GM12878 (cell line): ENCODE measurements around the gene AMHR2. TPM values are rescaled to one million over a fixed set of nuclear protein-coding genes. Genes with fewer than 3 reads are reported as not detected.

Experiments
- ATAC-seq: fragments of 200-7000 bp; cut with Tn5 transposase; 3 replicates; pipeline ENCODE4 v1.9.1; 2020; ENCODE audit warnings: mild to moderate bottlenecking, moderate library complexity
- BruUV-seq: library from RNA; stranded (reverse); fragments of 400-500 nt; replicated peaks from 2 replicates; lab custom pipeline; 2021; lab: Mats Ljungman, UMichigan
- CTCF ChIA-PET: fragments of 300-600 bp; sonication (Branson Sonifier 250); formaldehyde crosslinking; extraction: SDS; loops from one replicate; lab custom pipeline; 2021; ENCODE audit warnings: inconsistent platforms; lab: Yijun Ruan, JAX
- POLR2A ChIA-PET: fragments of 350-600 bp; formaldehyde crosslinking; extraction: SDS; loops from one replicate; lab custom pipeline; 2021; ENCODE audit warnings: inconsistent platforms; lab: Charles Lee
- RAD21 ChIA-PET: fragments of 300-600 bp; sonication (Branson Sonifier 250); formaldehyde crosslinking; loops from one replicate; lab custom pipeline; 2023; ENCODE audit warnings: antibody characterized with exemption; ENCODE audit not compliant: unreplicated experiment; lab: Charles Lee
- SMC1A ChIA-PET: fragments of 300-600 bp; sonication (Branson Sonifier 250); formaldehyde crosslinking; loops from one replicate; lab custom pipeline; 2023; ENCODE audit not compliant: unreplicated experiment, uncharacterized antibody; lab: Charles Lee
- DNase-seq: peaks from one replicate; pipeline ENCODE4 v3.0.0-alpha.2; 2011; ENCODE audit warnings: low read depth, low spot score
- FAIRE-seq: peaks from 3 replicates; lab custom pipeline; 2011; peaks lifted over from hg19 to GRCh38; lab: Jason Lieb, UNC
- H2AFZ ChIP-seq: 2 replicates; pipeline ENCODE4 v1.6.0; 2011; ENCODE audit warnings: low read depth, low read length, control low read depth; ENCODE audit not compliant: control insufficient read depth
- H3K27ac ChIP-seq: 2 replicates; pipeline ENCODE4 v1.5.1; 2011; ENCODE audit warnings: control low read depth; ENCODE audit not compliant: control insufficient read depth, insufficient read depth
- H3K27me3 ChIP-seq, 2 experiments: replicated peaks in 1 of 2; 2 replicates each; pipeline versions ENCODE4 v1.6.0 to v1.6.1; 2011; ENCODE audit warnings: low read length in 1 of 2; ENCODE audit not compliant: control insufficient read depth in 2 of 2, insufficient read depth in 2 of 2
- H3K36me3 ChIP-seq, 2 experiments: 2 replicates each; pipeline ENCODE4 v1.5.1; 2011; ENCODE audit warnings: low read length in 1 of 2; ENCODE audit not compliant: control insufficient read depth in 2 of 2, insufficient read depth in 2 of 2
- H3K4me1 ChIP-seq: 2 replicates; pipeline ENCODE4 v1.6.1; 2011; ENCODE audit warnings: mild to moderate bottlenecking, low read length, moderate library complexity, mixed read lengths; ENCODE audit not compliant: control insufficient read depth, insufficient read depth
- H3K4me2 ChIP-seq: 2 replicates; pipeline ENCODE4 v1.6.0; 2011; ENCODE audit warnings: control low read depth; ENCODE audit not compliant: control insufficient read depth, insufficient read depth
- H3K4me3 ChIP-seq: fragments of 200-600 bp; sonication (generic); 2 replicates; pipeline ENCODE4 v1.5.1; 2016
- H3K79me2 ChIP-seq: 2 replicates; pipeline ENCODE4 v1.6.0; 2011; ENCODE audit warnings: low read length; ENCODE audit not compliant: control insufficient read depth, insufficient read depth
- H3K9ac ChIP-seq: 2 replicates; pipeline ENCODE4 v1.8.0; 2011; ENCODE audit warnings: low read length, control low read depth, mixed read lengths; ENCODE audit not compliant: control insufficient read depth, insufficient read depth
- H3K9me3 ChIP-seq: replicated peaks from 3 replicates; pipeline ENCODE4 v1.5.1; 2011; ENCODE audit warnings: mild to moderate bottlenecking, low read length; ENCODE audit not compliant: control insufficient read depth, insufficient read depth
- H4K20me1 ChIP-seq: 2 replicates; pipeline ENCODE4 v1.6.0; 2011; ENCODE audit not compliant: control insufficient read depth, insufficient read depth
- BCL3 ChIP-seq: IDR thresholded peaks from 2 replicates; pipeline ENCODE4 v1.6.1; 2011; ENCODE audit warnings: borderline replicate concordance, low read depth, mild to moderate bottlenecking, moderate library complexity, low read length; ENCODE audit not compliant: insufficient read depth, poor library complexity, severe bottlenecking
- BRCA1 ChIP-seq: IDR thresholded peaks from 2 replicates; pipeline ENCODE4 v1.6.1; 2011; ENCODE audit warnings: low read depth, low read length, improper control_type of control experiment
- E2F4 ChIP-seq: IDR thresholded peaks from 2 replicates; pipeline ENCODE4 v1.6.1; 2012; ENCODE audit warnings: low read depth, low read length, improper control_type of control experiment
- KAT2A ChIP-seq: conservative IDR thresholded peaks from 2 replicates; pipeline ENCODE4 v1.6.1; 2011; ENCODE audit warnings: low read depth, low read length; ENCODE audit not compliant: control insufficient read depth
- KLF5 ChIP-seq: fragments of 450-650 bp; IDR thresholded peaks from 2 replicates; pipeline ENCODE4 v1.6.1; 2014; ENCODE audit warnings: mild to moderate bottlenecking; ENCODE audit not compliant: partially characterized antibody
- MXI1 ChIP-seq: fragments of 150-350 bp; IDR thresholded peaks from 2 replicates; pipeline ENCODE4 v1.6.1; 2011; ENCODE audit warnings: low read depth, mild to moderate bottlenecking, inconsistent platforms, low read length, improper control_type of control experiment
- POLR2A ChIP-seq: IDR thresholded peaks from 2 replicates; pipeline ENCODE4 v1.6.1; 2011; ENCODE audit warnings: low read depth, mild to moderate bottlenecking, low read length
- SUZ12 ChIP-seq: fragments of 200-600 bp; sonication (generic); IDR thresholded peaks from one replicate; pipeline ENCODE4 v1.6.1; 2018; ENCODE audit warnings: antibody characterized with exemption, mild to moderate bottlenecking; ENCODE audit not compliant: unreplicated experiment
- WGBS: methylation state at CpG from one replicate; pipeline ENCODE4 v1.1.6; 2016; ENCODE audit warnings: low lambda C conversion rate; ENCODE audit not compliant: insufficient replicate concordance, insufficient coverage; ENCODE audit errors: missing lambda C conversion rate; 5-methylcytosine and 5-hydroxymethylcytosine counted together
- in situ Hi-C: fragments of 300-500 bp; cut with MboI; formaldehyde crosslinking; loops from 9 replicates; pipeline ENCODE4 v1.14.3; 2018; ENCODE audit warnings: mixed read lengths
- intact Hi-C: fragments of 100-400 bp; cut with micrococcal nuclease; formaldehyde crosslinking; loops from one replicate; pipeline ENCODE4 v1.14.2; 2022; ENCODE audit not compliant: unreplicated experiment
- polyA plus RNA-seq, 11 experiments: library from polyadenylated mRNA; depleted of rRNA in 4 of 11; unstranded in 6 of 11; stranded (reverse) in 5 of 11; fragments of >200 nt; fragmentation: Nextera tagmentation in 4 of 11; fragmentation: Illumina TruSeq in 1 of 11; extraction: Ambion mirVana in 4 of 11; extraction: Trizol in 1 of 11; gene quantifications; 1 replicate in 1 of 11; 2 replicates in 10 of 11; pipeline versions ENCODE4 v1.2.1 to v1.2.3, GENCODE V29; 2011 to 2016; ENCODE audit warnings: inconsistent platforms in 2 of 11, missing spikeins in 2 of 11, low read depth in 1 of 11
- total RNA-seq, 4 experiments: library from RNA; depleted of rRNA in 3 of 4; stranded (reverse); fragments of >200 nt in 3 of 4; fragmentation: Illumina TruSeq in 1 of 4; extraction: Trizol in 1 of 4; gene quantifications; 2 replicates each; pipeline versions ENCODE4 v1.2.1 to v1.2.3, GENCODE V29; 2013 to 2021
- TF ChIP-seq, protein P1 (sequence below): fragments of 450-650 bp; IDR thresholded peaks from 2 replicates; pipeline ENCODE4 v1.6.1; 2017; ENCODE audit warnings: borderline replicate concordance

The AMHR2 gene
- total and polyA plus RNA-seq, 10 of the 15 experiments (the other 5 are each of a cell fraction or from before 2014, with no cell fraction given), result 0.06 TPM; not detected in 9

DNA sequence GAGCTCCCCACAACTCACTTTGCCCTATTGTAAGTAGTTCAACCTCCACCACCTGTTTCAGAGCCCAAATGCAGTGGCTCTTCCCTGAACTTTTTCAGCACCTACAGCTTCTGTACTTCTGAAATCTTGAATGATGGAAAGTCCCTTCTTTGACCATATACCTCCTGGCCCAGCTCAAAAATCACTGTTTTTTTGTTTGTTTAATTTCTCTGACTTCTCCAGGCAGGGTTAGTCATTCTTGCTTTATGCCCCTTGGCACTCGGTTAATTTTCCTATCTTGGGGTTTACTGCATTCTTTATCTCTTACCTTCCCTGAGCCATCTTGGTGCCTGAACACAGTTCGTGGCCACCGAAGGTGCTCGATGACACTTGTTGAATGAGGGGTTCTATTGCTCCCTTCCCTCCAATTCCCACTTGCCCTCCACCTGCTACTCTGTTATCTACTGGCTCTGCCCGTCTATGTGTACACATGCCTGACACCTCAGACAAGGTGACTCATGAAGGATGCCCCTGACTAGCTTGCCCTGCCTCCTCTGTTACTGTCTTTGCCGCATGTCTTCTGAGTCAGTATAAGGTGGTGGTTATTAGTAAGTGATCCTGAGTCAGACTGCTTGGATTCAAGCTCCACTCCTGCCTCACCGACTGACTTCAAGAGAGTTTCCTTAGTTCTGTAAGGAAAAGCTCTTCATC is 4.4 kb downstream of the AMHR2 start:
- ChIA-PET SMC1A (interaction anchor here (0.7 to 1.7 kb wide), 7 partner anchors 10 to 104 kb away, joined by 3 to 7 read pairs (median 3); no protein-coding TSS in a partner anchor), RAD21 (interaction anchor here (1.0 to 1.5 kb wide), 6 partner anchors 13 to 104 kb away, joined by 3 to 9 read pairs (median 3); partner anchors contain the start of genes PRR13 and SP1), POLR2A (interaction anchor here (0.6 to 1.1 kb wide), 4 partner anchors 11 to 73 kb away, joined by 3 to 8 read pairs (median 4); no protein-coding TSS in a partner anchor), CTCF (interaction anchor here (0.6 to 10.1 kb wide), 8 partner anchors 9 to 370 kb away, joined by 3 to 225 read pairs (median 4); no protein-coding TSS in a partner anchor)
- Histone ChIP-seq H3K27ac (no peak overlapping the region), H2AFZ (peak overlapping the region; percentile 51), H3K36me3 (no peaks in the 10 kb centered on the region), H3K4me3 (no peak overlapping the region), H3K79me2 (no peaks in the 10 kb centered on the region), H3K9me3 (no peaks in the 10 kb centered on the region), H4K20me1 (no peaks in the 10 kb centered on the region), H3K9ac (no peak overlapping the region), H3K4me2 (no peak overlapping the region), H3K27me3 (no peaks in the 10 kb centered on the region), H3K4me1 (no peaks in the 10 kb centered on the region)
- in situ Hi-C loops (no loop called here), intact Hi-C loops (no loop called here)
- no peak for DNase-seq
- no TSS peak for BruUV-seq
- WGBS, result 51% methylated on average over 7 of the region's 7 CpGs
- no peak for FAIRE-seq
- TF ChIP-seq KAT2A (no peak), BCL3 (peak; percentile 74)
- peak; percentile 56 for ATAC-seq

DNA sequence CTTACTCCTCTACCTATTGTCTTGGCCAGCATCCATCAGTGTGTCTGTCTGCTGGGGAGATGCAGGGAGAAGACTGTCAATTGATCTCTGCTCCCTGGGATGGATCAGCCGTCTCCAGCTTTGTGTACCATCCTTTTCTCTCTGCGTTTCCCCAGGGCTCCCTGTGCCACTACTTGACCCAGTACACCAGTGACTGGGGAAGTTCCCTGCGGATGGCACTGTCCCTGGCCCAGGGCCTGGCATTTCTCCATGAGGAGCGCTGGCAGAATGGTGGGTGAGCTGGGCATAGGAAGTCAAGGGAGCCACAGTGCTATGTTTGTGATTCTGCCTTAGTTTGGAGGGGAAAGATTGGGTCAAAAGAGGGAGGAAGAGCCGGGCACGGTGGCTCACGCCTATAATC is 5.1 kb downstream of the AMHR2 start:
- Histone ChIP-seq H3K9ac (no peak overlapping the region), H4K20me1 (no peaks in the 10 kb centered on the region), H3K4me2 (no peak overlapping the region), H3K27me3 (no peaks in the 10 kb centered on the region), H3K36me3 (no peaks in the 10 kb centered on the region), H3K27ac (no peak overlapping the region), H3K4me3 (no peak overlapping the region), H3K79me2 (no peaks in the 10 kb centered on the region), H3K4me1 (no peaks in the 10 kb centered on the region), H2AFZ (no peak overlapping the region), H3K9me3 (no peaks in the 10 kb centered on the region)
- DNase-seq, result no peak
- intact Hi-C loops (no loop called here), in situ Hi-C loops (no loop called here)
- FAIRE-seq, result no peak
- ChIA-PET CTCF (interaction anchor here (1.4 to 10.1 kb wide), 3 partner anchors 8 to 75 kb away, joined by 3 to 225 read pairs (median 5); no protein-coding TSS in a partner anchor), SMC1A (interaction anchor here (1.2 to 1.7 kb wide), 4 partner anchors 11 to 83 kb away, joined by 3 to 7 read pairs (median 4); no protein-coding TSS in a partner anchor), RAD21 (interaction anchor here (1.5 kb wide), 1 partner anchor 76 kb away, joined by 9 read pairs; no protein-coding TSS in a partner anchor), POLR2A (interaction anchor here (0.9 kb wide), 1 partner anchor 11 kb away, joined by 3 read pairs; no protein-coding TSS in a partner anchor)
- WGBS, result 54% methylated on average over 7 of the region's 7 CpGs
- BruUV-seq, result no TSS peak
- ATAC-seq, result no peak
- no peak for TF ChIP-seq MXI1
- TF ChIP-seq E2F4, result no peak
- TF ChIP-seq, protein P1, sequence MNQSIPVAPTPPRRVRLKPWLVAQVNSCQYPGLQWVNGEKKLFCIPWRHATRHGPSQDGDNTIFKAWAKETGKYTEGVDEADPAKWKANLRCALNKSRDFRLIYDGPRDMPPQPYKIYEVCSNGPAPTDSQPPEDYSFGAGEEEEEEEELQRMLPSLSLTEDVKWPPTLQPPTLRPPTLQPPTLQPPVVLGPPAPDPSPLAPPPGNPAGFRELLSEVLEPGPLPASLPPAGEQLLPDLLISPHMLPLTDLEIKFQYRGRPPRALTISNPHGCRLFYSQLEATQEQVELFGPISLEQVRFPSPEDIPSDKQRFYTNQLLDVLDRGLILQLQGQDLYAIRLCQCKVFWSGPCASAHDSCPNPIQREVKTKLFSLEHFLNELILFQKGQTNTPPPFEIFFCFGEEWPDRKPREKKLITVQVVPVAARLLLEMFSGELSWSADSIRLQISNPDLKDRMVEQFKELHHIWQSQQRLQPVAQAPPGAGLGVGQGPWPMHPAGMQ, result no peak
- TF ChIP-seq POLR2A, result no peak
- no peak for TF ChIP-seq KAT2A
- TF ChIP-seq SUZ12, result no peak
- no peak for TF ChIP-seq BRCA1
- no peak for TF ChIP-seq KLF5
